Trophoblast cell (in vitro differentiated cells and primary cell): ENCODE results near the gene HLA-B.

Source experiments
- DNase-seq, 2 donors: peaks; one replicate each; pipeline ENCODE4 v3.0.0-alpha.2; 2016
- H2AFZ ChIP-seq: 2 replicates; pipeline ENCODE4 v1.6.1; 2013; ENCODE audit warnings: low read length, moderate library complexity, mild to moderate bottlenecking; ENCODE audit not compliant: insufficient read depth, poor library complexity
- H2AK5ac ChIP-seq: 2 replicates; pipeline ENCODE4 v1.6.1; 2013; ENCODE audit warnings: mild to moderate bottlenecking, low read length
- H2BK120ac ChIP-seq: 2 replicates; pipeline ENCODE4 v1.6.1; 2013; ENCODE audit warnings: low read length, mild to moderate bottlenecking, moderate library complexity; ENCODE audit not compliant: insufficient read depth, poor library complexity
- H2BK12ac ChIP-seq: 2 replicates; pipeline ENCODE4 v1.6.1; 2013; ENCODE audit warnings: mild to moderate bottlenecking, low read length, moderate library complexity
- H2BK5ac ChIP-seq: 2 replicates; pipeline ENCODE4 v1.6.1; 2013; ENCODE audit warnings: low read length, low read depth, moderate library complexity, mild to moderate bottlenecking; ENCODE audit not compliant: poor library complexity
- H3K14ac ChIP-seq: 2 replicates; pipeline ENCODE4 v1.6.1; 2013; ENCODE audit warnings: mild to moderate bottlenecking, low read length
- H3K18ac ChIP-seq: 2 replicates; pipeline ENCODE4 v1.6.1; 2013; ENCODE audit warnings: mild to moderate bottlenecking, low read length
- H3K23ac ChIP-seq: 2 replicates; pipeline ENCODE4 v1.6.1; 2013; ENCODE audit warnings: low read length
- H3K27ac ChIP-seq: 2 replicates; pipeline ENCODE4 v1.5.1; 2013; ENCODE audit warnings: low read depth, mild to moderate bottlenecking, inconsistent platforms, low read length, moderate library complexity
- H3K27me3 ChIP-seq: 2 replicates; pipeline ENCODE4 v1.6.1; 2013; ENCODE audit warnings: inconsistent platforms, mild to moderate bottlenecking, low read length, moderate library complexity; ENCODE audit not compliant: insufficient read depth
- H3K36me3 ChIP-seq, 2 experiments: 1 replicate in 1 of 2; 2 replicates in 1 of 2; pipeline ENCODE4 v1.6.1; 2013; ENCODE audit warnings: low read length in 2 of 2, mild to moderate bottlenecking in 2 of 2, moderate library complexity in 1 of 2; ENCODE audit not compliant: insufficient read depth in 2 of 2, control insufficient read depth in 1 of 2
- H3K4ac ChIP-seq: 2 replicates; pipeline ENCODE4 v1.6.1; 2013; ENCODE audit warnings: low read depth, mild to moderate bottlenecking, low read length, moderate library complexity
- H3K4me1 ChIP-seq, 2 experiments: 1 replicate in 1 of 2; 2 replicates in 1 of 2; pipeline ENCODE4 v1.6.1; 2013; ENCODE audit warnings: low read length in 2 of 2, mild to moderate bottlenecking in 2 of 2, moderate library complexity in 1 of 2; ENCODE audit not compliant: insufficient read depth in 2 of 2, control insufficient read depth in 1 of 2
- H3K4me2 ChIP-seq: 2 replicates; pipeline ENCODE4 v1.6.1; 2013; ENCODE audit warnings: inconsistent platforms, mild to moderate bottlenecking, low read length, moderate library complexity
- H3K4me3 ChIP-seq: 2 replicates; pipeline ENCODE4 v1.5.1; 2013; ENCODE audit warnings: mild to moderate bottlenecking, low read depth, low read length, inconsistent platforms
- H3K79me1 ChIP-seq: one replicate; pipeline ENCODE4 v1.6.1; 2013; ENCODE audit warnings: low read length
- H3K79me2 ChIP-seq: 2 replicates; pipeline ENCODE4 v1.6.1; 2013; ENCODE audit warnings: low read length, mild to moderate bottlenecking; ENCODE audit not compliant: control insufficient read depth, insufficient read depth, poor library complexity
- H3K9ac ChIP-seq: 2 replicates; pipeline ENCODE4 v1.6.1; 2013; ENCODE audit warnings: mild to moderate bottlenecking, low read length
- H3K9me3 ChIP-seq: 2 replicates; pipeline ENCODE4 v1.6.1; 2013; ENCODE audit warnings: low read depth, mild to moderate bottlenecking, control low read depth, inconsistent platforms, low read length; ENCODE audit not compliant: insufficient read depth
- H4K12ac ChIP-seq: 2 replicates; pipeline ENCODE4 v1.6.1; 2013; ENCODE audit warnings: low read depth, mild to moderate bottlenecking, low read length, moderate library complexity
- H4K8ac ChIP-seq: 2 replicates; pipeline ENCODE4 v1.6.1; 2013; ENCODE audit warnings: low read depth, mild to moderate bottlenecking, low read length, moderate library complexity
- H4K91ac ChIP-seq: one replicate; pipeline ENCODE4 v1.6.1; 2013; ENCODE audit warnings: low read depth, mild to moderate bottlenecking, low read length, moderate library complexity
- WGBS: extraction: QIAGEN DNeasy Blood & Tissue Kit; methylation state at CpG from one replicate; pipeline ENCODE4 v1.1.7; 2013; ENCODE audit warnings: missing lambda C conversion rate; ENCODE audit not compliant: insufficient read length, insufficient coverage; ENCODE audit errors: extremely low coverage; 5-methylcytosine and 5-hydroxymethylcytosine counted together

HLA-B gene

DNA sequence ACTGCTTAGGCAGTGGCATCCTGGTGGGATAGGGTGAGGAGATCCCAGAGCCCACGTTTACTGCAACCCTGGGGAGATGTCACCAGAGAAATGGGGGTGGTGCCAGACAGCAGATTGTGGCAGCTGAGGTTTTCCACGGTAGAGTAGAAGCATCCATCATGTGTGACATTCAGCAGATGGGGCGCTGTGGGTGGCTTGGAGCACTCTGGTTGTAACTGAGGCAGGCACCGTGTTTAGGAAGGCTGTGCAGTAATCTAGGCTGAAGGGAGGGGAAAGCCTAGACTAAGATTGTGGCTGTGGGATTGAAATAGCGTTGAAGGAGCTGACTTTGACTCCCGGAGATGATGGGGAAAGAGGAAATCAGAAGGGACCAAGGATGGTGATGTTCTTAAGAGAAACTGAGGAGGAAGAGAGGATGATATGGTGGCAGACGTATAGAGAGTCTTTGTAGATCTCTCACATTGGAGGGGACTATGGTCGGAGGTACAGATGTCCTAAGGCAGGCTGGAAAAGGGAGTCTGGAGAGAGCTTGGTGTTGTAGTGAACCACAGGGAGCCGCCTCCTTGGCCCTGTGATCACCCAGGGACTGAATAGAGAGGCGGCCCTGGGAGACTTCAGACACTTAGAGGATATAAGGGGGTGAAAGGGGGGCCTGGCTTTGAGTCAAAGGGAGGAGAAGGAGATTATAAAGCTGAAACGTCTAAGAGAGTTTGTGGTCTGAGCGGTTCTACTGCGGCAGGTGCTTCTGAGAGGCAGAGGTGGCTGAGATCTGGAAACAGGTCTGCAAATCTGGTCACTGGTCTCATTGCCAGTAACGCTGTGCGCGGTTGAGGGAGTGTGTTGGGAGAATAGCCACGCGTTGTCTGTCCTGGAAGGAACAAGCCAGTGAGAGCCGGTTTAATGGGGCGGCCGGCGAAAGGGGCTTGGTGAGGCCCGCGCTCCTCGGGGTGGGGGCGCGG, 45.6 kb upstream of the HLA-B start:
- no peak overlapping the region for H3K9ac ChIP-seq
- H4K8ac ChIP-seq: peak overlapping the region; percentile 73
- H3K27me3 ChIP-seq: no peaks in the 10 kb centered on the region
- H3K4me3 ChIP-seq: peak overlapping the region; percentile 51
- no peaks in the 10 kb centered on the region for H3K9me3 ChIP-seq
- WGBS: no CpG with 5 or more reads among the region's 27 CpGs
- H3K79me1 ChIP-seq: peaks cover 8% of the 10 kb centered on the region
- H3K27ac ChIP-seq: peak overlapping the region; percentile 59
- H2AK5ac ChIP-seq: no peak overlapping the region
- H4K12ac ChIP-seq: peak overlapping the region; percentile 49
- peak overlapping the region; percentile 65 for H4K91ac ChIP-seq
- H3K4me2 ChIP-seq: peak overlapping the region; percentile 54
- DNase-seq: no peak
- H2BK120ac ChIP-seq: no peak overlapping the region
- H3K18ac ChIP-seq: peak overlapping the region; percentile 94
- H3K79me2 ChIP-seq: peaks cover 9% of the 10 kb centered on the region
- H3K14ac ChIP-seq: no peak overlapping the region
- H3K4me1 ChIP-seq: peaks cover 14 to 18% of the 10 kb centered on the region in 2 experiments
- peak overlapping the region; percentile 68 for H2BK5ac ChIP-seq
- peak overlapping the region; percentile 72 for H2AFZ ChIP-seq
- H3K36me3 ChIP-seq: no peaks in the 10 kb centered on the region
- peak overlapping the region; percentile 48 for H3K4ac ChIP-seq
- H2BK12ac ChIP-seq: no peak overlapping the region
- no peak overlapping the region for H3K23ac ChIP-seq

DNA sequence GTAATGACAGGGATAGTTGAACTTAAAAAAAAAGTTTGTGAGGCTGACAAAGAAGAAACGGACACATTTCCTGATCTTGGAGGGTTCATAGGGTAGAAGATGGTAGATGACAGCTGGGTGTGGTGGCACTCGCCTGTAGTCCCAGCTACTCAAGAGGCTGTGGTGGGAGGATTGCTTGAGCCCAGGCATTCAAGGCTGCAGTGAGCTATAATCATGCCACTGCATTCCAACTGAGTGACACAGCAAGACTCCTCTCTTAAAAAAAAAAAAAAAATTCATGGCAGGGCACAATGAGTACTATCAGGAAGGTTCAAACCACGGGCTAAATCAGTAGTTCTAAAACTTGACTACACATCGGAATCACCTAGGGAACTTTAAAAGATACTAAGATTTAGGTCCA, 44.4 kb upstream of the HLA-B start:
- H3K4me3 ChIP-seq: no peak overlapping the region
- WGBS: no CpG with 5 or more reads among the region's 4 CpGs

DNA sequence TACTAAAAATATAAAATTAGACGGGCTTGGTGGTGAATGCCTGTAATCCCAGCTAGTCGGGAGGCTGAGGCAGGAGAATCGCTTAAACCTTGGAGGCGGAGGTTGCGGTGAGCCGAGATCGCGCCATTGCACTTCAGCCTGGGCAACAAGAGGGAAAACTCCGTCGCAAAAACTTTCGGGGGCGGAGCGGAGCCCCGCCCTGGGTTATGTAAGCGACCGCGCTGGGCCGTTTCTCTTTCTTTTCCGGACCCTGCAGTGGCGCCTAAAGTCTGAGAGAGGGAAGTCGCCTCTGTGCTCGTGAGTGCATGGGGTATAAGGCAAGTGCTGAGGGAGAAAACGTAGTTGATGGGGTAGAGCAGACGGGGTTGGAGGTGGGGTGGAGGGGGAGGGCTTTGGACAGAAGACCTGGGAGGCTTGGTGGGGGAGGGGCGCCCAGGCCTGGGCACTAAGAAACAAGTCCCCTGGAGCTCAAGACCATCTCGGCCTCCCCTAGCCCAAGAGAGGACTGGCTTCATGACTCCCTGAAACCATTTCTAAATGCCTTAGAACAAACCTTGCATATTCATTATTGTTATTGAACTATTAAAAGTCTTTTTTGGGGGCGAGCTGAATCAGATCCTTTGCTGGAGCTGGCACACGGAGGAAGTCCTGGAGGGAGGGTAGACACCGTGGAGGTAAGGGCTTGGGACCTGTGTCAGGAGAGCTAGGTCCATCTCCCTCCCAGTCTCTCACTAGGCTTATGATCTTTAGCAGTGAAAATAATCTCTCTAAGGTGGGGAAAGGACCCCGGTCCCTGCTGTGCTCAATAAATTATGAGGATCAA, 43.7 kb upstream of the HLA-B start:
- Histone ChIP-seq H3K18ac (no peak overlapping the region), H3K79me2 (peaks cover 9% of the 10 kb centered on the region), H3K4me1 (peaks cover 14 to 18% of the 10 kb centered on the region in 2 experiments), H4K8ac (peak overlapping the region; percentile 11), H3K27me3 (no peaks in the 10 kb centered on the region), H2AK5ac (no peak overlapping the region), H4K12ac (peak overlapping the region; percentile 31), H3K79me1 (peaks cover 8% of the 10 kb centered on the region), H3K9ac (peak overlapping the region; percentile 79), H3K27ac (peak overlapping the region; percentile 85), H3K9me3 (no peaks in the 10 kb centered on the region), H2BK12ac (no peak overlapping the region), H3K14ac (no peak overlapping the region), H3K36me3 (no peaks in the 10 kb centered on the region), H2BK120ac (peak overlapping the region; percentile 25), H3K4me2 (peak overlapping the region; percentile 92), H2AFZ (no peak overlapping the region), H4K91ac (peak overlapping the region; percentile 83), H2BK5ac (peak overlapping the region; percentile 31), H3K23ac (no peak overlapping the region), H3K4ac (no peak overlapping the region), H3K4me3 (peak overlapping the region; percentile 76)
- WGBS: no CpG with 5 or more reads among the region's 30 CpGs
- peak; percentile 16 to 31 for DNase-seq

More for the DNA sequence above, 44.4 kb upstream of the HLA-B start:
- Histone ChIP-seq H4K91ac (no peak overlapping the region), H3K4me1 (peaks cover 14 to 18% of the 10 kb centered on the region in 2 experiments), H3K9ac (no peak overlapping the region), H3K23ac (no peak overlapping the region), H2AK5ac (no peak overlapping the region), H4K12ac (no peak overlapping the region), H2BK5ac (no peak overlapping the region), H2AFZ (no peak overlapping the region), H3K79me2 (peaks cover 9% of the 10 kb centered on the region), H3K14ac (no peak overlapping the region), H3K9me3 (no peaks in the 10 kb centered on the region), H3K18ac (no peak overlapping the region), H4K8ac (no peak overlapping the region), H2BK12ac (no peak overlapping the region), H3K36me3 (no peaks in the 10 kb centered on the region), H2BK120ac (no peak overlapping the region), H3K79me1 (peaks cover 8% of the 10 kb centered on the region), H3K4ac (no peak overlapping the region), H3K27me3 (no peaks in the 10 kb centered on the region), H3K4me2 (peak overlapping the region; percentile 2), H3K27ac (no peak overlapping the region)
- peak; percentile 20 to 51 for DNase-seq
